Central memory CD8-positive, alpha-beta T cell (primary cell): ENCODE measurements around the gene LTBR.
"Not testable (repeated sequence)": the region's sequence is repeated elsewhere in the genome, so short reads cannot be mapped to it uniquely, and the experiment has no call there.

Source experiments
- ATAC-seq: fragments of 150-1000 bp; cut with Tn5 transposase; replicated peaks from 2 replicates; pipeline ENCODE4 v1.10.0; 2022; ENCODE audit warnings: mild to moderate bottlenecking, moderate FRiP score, moderate number of reproducible peaks; ENCODE audit not compliant: poor library complexity, severe bottlenecking; ENCODE audit errors: extremely low read depth
- DNase-seq, 2 donors: peaks; one replicate each; pipeline ENCODE4 v3.0.0; 2021; ENCODE audit warnings: low spot score in 2 of 2
- H3K27ac Mint-ChIP-seq: one replicate; pipeline ENCODE4 v1.8.0; 2022; ENCODE audit warnings: low read depth, mild to moderate bottlenecking, moderate library complexity, mixed read lengths
- H3K27me3 Mint-ChIP-seq: one replicate; pipeline ENCODE4 v1.8.0; 2022; ENCODE audit warnings: mixed read lengths
- H3K36me3 Mint-ChIP-seq: one replicate; pipeline ENCODE4 v1.8.0; 2022; ENCODE audit warnings: mild to moderate bottlenecking, moderate library complexity, mixed read lengths; ENCODE audit not compliant: insufficient read depth
- H3K4me1 Mint-ChIP-seq: one replicate; pipeline ENCODE4 v1.8.0; 2022; ENCODE audit warnings: mixed read lengths
- H3K4me3 Mint-ChIP-seq: one replicate; pipeline ENCODE4 v1.8.0; 2022; ENCODE audit warnings: mild to moderate bottlenecking, moderate library complexity, mixed read lengths
- H3K9me3 Mint-ChIP-seq: one replicate; pipeline ENCODE4 v1.8.0; 2022; ENCODE audit warnings: mixed read lengths

LTBR gene

DNA sequence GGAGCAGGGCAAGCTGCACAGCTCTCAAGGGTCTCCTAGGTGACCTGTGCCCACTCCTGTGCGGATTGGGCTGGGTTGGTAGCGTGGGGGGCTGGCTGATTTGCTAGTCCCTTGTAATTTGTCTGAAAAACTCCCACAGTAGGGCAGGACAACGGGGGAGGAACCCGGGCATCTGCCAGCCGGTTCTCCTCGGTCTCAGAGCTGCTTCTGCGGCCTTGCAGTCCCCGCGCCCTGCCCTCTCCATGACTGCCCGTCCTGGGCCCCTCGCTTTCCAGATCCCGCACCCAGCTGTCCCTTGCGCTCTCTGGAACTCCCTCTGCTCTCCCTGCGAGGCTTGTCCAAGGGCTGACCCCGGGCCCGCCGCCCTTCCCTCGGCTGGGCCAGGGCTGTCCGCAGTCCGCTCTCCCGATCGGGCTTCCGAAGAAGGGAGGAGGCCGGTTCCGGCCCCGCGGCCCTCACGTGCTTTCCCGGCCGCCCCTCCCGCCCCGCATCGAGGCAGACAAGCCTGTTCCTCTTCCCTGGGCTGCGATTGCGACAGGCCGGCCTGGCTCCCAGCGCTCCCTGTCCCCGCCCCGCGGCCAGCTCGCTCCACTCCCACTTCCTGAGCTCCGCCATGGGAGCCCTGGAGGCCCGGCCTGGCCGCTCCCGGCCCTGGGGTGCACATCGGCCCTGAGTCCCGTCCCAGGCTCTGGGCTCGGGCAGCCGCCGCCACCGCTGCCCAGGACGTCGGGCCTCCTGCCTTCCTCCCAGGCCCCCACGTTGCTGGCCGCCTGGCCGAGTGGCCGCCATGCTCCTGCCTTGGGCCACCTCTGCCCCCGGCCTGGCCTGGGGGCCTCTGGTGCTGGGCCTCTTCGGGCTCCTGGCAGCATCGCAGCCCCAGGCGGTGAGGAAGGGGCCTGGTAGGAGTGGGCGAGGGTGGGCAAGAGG, at the start of gene LTBR:
Gene LTBR (plus strand): TSS at position 591 of the 927 bp plus-strand sequence. CDS start 197 bp downstream, at position 788.
- no peaks in the 10 kb centered on the region for H3K36me3 Mint-ChIP-seq
- H3K27me3 Mint-ChIP-seq: peaks cover 65% of the 10 kb centered on the region
- peak within 1 kb of the TSS; percentile 22 for H3K27ac Mint-ChIP-seq
- no peak within 1 kb of the TSS for H3K4me3 Mint-ChIP-seq
- peaks cover 5% of the 10 kb centered on the region for H3K4me1 Mint-ChIP-seq
- ATAC-seq: no peak
- no peaks in the 10 kb centered on the region for H3K9me3 Mint-ChIP-seq
- no peak for DNase-seq

GRCh38 chr12:6334359-6334758, 49.6 kb upstream of the LTBR start:
- H3K4me1 Mint-ChIP-seq: peaks cover 41% of the 10 kb centered on the region
- H3K27ac Mint-ChIP-seq: peak overlapping the region; percentile 78
- DNase-seq: no peak
- H3K36me3 Mint-ChIP-seq: peaks cover 52% of the 10 kb centered on the region
- H3K9me3 Mint-ChIP-seq: no peaks in the 10 kb centered on the region
- no peak overlapping the region for H3K4me3 Mint-ChIP-seq
- ATAC-seq: no peak
- no peaks in the 10 kb centered on the region for H3K27me3 Mint-ChIP-seq

DNA sequence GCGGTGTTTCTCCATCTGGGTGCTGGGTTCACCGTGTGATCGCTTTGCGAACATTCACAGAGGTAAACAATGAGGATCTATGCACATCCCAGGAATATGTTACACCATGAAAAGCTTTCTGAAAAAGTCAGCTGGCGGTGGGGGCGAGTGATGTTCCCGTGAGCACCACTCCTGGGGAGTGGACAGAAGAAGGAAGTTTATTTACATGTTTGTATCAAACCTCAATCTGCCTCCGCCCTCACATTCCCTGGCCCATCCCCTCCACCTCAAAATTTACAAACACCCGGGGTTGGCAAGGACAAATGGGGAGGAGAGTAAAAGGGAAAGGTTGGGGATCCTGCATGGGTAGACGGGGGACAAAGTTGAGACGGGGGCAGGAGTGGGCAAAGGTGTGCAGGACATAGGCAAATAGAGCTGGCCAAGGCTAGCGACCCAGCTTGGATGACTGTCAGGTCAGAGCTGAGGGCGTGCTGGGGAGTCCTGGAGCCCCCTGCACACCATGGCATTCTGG, 49.0 kb upstream of the LTBR start:
- H3K4me1 Mint-ChIP-seq: peaks cover 41% of the 10 kb centered on the region
- H3K36me3 Mint-ChIP-seq: peaks cover 47% of the 10 kb centered on the region
- no peak overlapping the region for H3K27ac Mint-ChIP-seq
- ATAC-seq (no peak), DNase-seq (no peak)
- H3K4me3 Mint-ChIP-seq: no peak overlapping the region
- no peaks in the 10 kb centered on the region for H3K9me3 Mint-ChIP-seq
- H3K27me3 Mint-ChIP-seq: no peaks in the 10 kb centered on the region

- Mint-ChIP-seq H3K27ac (no peak overlapping the region), H3K4me3 (no peak overlapping the region), H3K36me3 (peaks cover 42% of the 10 kb centered on the region), H3K4me1 (peaks cover 41% of the 10 kb centered on the region), H3K27me3 (no peaks in the 10 kb centered on the region), H3K9me3 (no peaks in the 10 kb centered on the region)
- ATAC-seq: peak; percentile 74
- DNase-seq: peak; percentile 70 to 78
Observed at GRCh38 chr12:6335451-6336078, 48.4 kb upstream of the LTBR start.

DNA sequence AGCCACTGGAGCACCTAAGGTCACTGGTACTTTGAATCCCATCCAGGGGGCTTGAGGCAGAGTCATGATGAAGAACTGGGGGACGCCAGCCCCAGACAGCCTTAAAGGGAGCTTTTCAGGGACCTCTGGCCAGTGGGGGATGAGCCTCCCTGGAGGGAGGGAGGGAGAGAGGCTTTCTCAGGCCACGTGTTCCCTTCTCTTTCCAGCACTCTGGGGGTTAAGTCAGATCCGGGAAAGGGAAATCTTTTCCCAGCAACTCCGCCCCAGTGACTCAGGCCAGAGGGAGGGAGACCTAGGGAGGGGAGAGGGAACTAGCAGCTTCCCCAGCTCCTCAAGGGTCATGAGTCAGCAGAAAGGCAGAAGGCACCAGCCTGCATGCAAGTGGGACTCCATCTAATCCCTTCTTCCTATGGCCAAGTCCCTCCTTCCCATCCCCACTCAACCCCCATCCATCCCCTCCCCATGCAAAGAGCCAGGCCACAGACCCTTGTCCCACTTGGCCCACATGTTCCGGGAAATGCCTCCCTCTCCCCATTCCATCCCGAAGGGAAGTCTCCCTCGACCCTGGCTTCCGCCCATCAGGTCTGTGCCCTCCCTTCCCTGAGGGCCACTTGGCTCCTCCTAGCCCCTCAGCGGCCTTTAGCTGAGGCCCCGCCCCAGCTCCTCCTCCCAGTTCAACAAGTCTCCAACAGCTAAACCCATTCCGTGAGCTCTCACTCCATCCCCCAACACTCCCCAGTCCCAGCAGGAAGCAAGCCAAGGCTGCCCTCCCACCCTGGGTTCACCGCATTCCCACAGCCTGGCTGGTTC, 47.7 kb upstream of the LTBR start:
- no peak overlapping the region for H3K27ac Mint-ChIP-seq
- peaks cover 39% of the 10 kb centered on the region for H3K4me1 Mint-ChIP-seq
- H3K27me3 Mint-ChIP-seq: no peaks in the 10 kb centered on the region
- H3K36me3 Mint-ChIP-seq: peaks cover 36% of the 10 kb centered on the region
- no peaks in the 10 kb centered on the region for H3K9me3 Mint-ChIP-seq
- H3K4me3 Mint-ChIP-seq: no peak overlapping the region
- ATAC-seq: peak; percentile 41
- DNase-seq: peak in 1 of 2 donors; percentile 37

DNA sequence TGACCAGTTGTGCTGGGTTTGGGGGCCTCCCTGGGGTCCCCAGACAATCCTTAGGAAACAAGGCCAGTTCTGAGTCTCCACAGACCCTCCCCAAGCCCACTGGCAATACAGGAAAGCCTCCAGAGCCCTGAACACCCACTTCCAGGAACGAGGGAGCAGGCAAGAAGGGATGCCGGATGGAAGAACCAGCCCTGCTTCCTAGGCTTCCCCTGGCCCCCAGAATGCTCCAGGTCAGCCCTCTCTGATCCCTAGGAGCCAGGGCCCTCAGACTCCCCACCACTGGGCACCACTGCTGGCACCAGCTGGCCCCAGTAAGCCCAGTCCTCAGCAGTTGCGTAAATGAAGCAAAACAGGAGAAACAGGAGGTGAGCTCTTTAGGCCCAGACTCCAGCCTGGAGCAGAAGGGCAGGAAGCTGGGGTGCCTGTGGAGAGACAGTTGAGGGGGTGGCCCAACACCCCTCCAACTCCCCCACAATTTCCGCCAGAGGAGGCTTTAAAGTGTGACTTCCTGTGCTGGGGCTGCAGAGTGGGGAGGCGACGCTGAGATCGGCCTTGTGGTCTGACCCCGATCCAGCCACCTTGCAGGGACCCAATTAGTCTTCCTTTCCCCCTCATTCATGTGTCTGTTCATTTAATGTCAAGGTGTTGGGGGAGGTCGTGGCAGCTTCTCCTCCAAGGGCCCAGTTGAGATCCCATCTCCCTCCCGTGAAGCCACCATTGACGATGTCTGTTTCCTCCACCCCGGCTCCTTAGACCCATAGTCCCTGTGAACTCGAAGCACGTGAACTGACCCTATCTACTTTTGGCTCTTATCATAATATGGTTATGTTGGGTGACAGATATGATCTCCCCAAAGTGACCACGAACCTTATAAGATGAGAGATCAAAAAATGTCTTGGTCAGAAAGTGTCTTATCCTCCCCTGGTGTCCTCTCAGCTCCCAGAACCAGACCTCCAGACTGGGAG, 46.8 kb upstream of the LTBR start:
- peaks cover 42% of the 10 kb centered on the region for H3K4me1 Mint-ChIP-seq
- DNase-seq: peak; percentile 58 to 71
- H3K27me3 Mint-ChIP-seq: no peaks in the 10 kb centered on the region
- no peaks in the 10 kb centered on the region for H3K9me3 Mint-ChIP-seq
- H3K36me3 Mint-ChIP-seq: peaks cover 30% of the 10 kb centered on the region
- H3K27ac Mint-ChIP-seq: no peak overlapping the region
- H3K4me3 Mint-ChIP-seq: no peak overlapping the region
- ATAC-seq: peak; percentile 74

- H3K36me3 Mint-ChIP-seq: peaks cover 24% of the 10 kb centered on the region
- H3K27me3 Mint-ChIP-seq: no peaks in the 10 kb centered on the region
- H3K4me1 Mint-ChIP-seq: peaks cover 42% of the 10 kb centered on the region
- peak; percentile 18 for ATAC-seq
- H3K4me3 Mint-ChIP-seq: no peak overlapping the region
- no peak overlapping the region for H3K27ac Mint-ChIP-seq
- DNase-seq: no peak
- no peaks in the 10 kb centered on the region for H3K9me3 Mint-ChIP-seq
Observed at GRCh38 chr12:6337958-6338433, 46.0 kb upstream of the LTBR start.

DNA sequence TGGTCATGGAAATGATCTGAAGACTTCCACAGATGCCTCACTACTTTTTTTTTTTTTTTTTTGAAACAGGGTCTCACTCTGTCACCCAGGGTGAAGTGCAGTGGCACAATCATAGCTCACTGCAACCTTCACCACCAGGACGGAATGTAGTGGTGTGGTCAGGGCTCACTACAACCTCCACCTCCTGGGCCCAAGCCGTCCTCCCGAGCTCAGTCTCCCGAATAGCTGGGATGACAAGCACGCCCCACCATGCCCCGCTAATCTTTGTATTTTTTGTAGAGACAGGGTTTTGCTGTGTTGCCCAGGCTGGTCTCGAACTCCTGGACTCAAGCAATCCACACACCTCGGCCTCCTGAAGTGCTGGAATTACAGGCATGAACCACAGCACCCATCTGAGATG, 45.4 kb upstream of the LTBR start:
- not testable (repeated sequence) for H3K4me3 Mint-ChIP-seq, DNase-seq, H3K27ac Mint-ChIP-seq, H3K27me3 Mint-ChIP-seq, ATAC-seq, H3K9me3 Mint-ChIP-seq
- peaks cover 20% of the 10 kb centered on the region for H3K36me3 Mint-ChIP-seq
- H3K4me1 Mint-ChIP-seq: peaks cover 42% of the 10 kb centered on the region

GRCh38 chr12:6338955-6339354, 45.0 kb upstream of the LTBR start:
- Mint-ChIP-seq H3K4me3 (no peak overlapping the region), H3K36me3 (peaks cover 17% of the 10 kb centered on the region)

DNA sequence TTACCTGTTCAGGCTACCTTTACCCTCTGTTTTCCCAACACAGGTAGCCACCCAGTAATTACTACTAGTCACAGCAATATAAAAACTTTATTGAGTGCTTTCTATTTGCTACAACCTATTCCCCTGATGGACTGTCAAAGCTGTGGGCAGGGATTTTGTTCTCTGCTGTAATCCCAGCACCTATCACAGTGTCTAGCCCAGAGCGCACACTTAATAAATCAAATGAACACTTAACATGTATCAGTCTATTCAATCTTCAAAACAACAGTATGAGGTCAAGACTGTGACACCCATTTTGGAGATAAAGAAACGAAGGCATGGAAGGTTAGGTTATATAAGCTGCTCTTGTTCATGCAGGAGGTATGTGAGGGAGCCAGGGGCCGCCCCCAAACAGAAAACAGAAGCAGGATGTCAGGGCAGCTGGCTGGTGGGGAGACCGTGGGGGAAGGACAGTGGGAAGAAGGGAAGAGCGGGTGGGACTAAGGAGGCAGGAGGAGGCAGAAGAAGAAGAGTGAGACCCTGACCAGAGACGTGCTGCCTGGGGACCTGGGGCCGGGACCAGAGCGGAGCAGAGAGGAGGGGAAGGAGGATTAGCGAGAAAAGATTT, 43.8 kb upstream of the LTBR start:
- Mint-ChIP-seq H3K4me3 (no peak overlapping the region), H3K27ac (no peak overlapping the region), H3K9me3 (no peaks in the 10 kb centered on the region), H3K27me3 (no peaks in the 10 kb centered on the region), H3K4me1 (peaks cover 39% of the 10 kb centered on the region), H3K36me3 (peaks cover 12% of the 10 kb centered on the region)
- DNase-seq: no peak
- no peak for ATAC-seq

More at GRCh38 chr12:6338955-6339354, 45.0 kb upstream of the LTBR start:
- Mint-ChIP-seq H3K27ac (no peak overlapping the region), H3K4me1 (peaks cover 42% of the 10 kb centered on the region), H3K27me3 (no peaks in the 10 kb centered on the region), H3K9me3 (no peaks in the 10 kb centered on the region)
- DNase-seq (no peak), ATAC-seq (no peak)

- Mint-ChIP-seq H3K36me3 (peaks cover 9% of the 10 kb centered on the region), H3K27me3 (no peaks in the 10 kb centered on the region), H3K4me1 (peaks cover 39% of the 10 kb centered on the region), H3K4me3 (no peak overlapping the region), H3K9me3 (no peaks in the 10 kb centered on the region), H3K27ac (no peak overlapping the region)
- DNase-seq (no peak), ATAC-seq (no peak)
Observed at GRCh38 chr12:6340745-6341416, 43.1 kb upstream of the LTBR start.
